ENCODE results near the gene CACNA1G.

The CACNA1G gene

GRCh38 chr17:50649042-50649908 lies 88.8 kb downstream of the CACNA1G start:
- no peak for TF ChIP-seq CTCF (IDR thresholded peaks at IDR 0.05; ENCODE audit: control insufficient read depth, insufficient read depth, low read depth, low read length, missing control alignments)
- DNase-seq (ENCODE audit: low read depth) = no peak
- no peak overlapping the region for H3K4me3 ChIP-seq (ENCODE audit: control insufficient read depth, low read depth, low read length)

GRCh38 chr17:50651661-50652060 lies 91.1 kb downstream of the CACNA1G start:
- no peak for TF ChIP-seq CTCF (IDR thresholded peaks at IDR 0.05; ENCODE audit: control insufficient read depth, insufficient read depth, low read depth, low read length, missing control alignments)
- DNase-seq (ENCODE audit: low read depth) = no peak
- no peak overlapping the region for H3K4me3 ChIP-seq (ENCODE audit: control insufficient read depth, low read depth, low read length)

GRCh38 chr17:50653738-50654137 lies 93.2 kb downstream of the CACNA1G start:
- H3K4me3 ChIP-seq (ENCODE audit: control insufficient read depth, low read depth, low read length) = no peak overlapping the region
- DNase-seq (ENCODE audit: low read depth) = no peak
- no peak for TF ChIP-seq CTCF (IDR thresholded peaks at IDR 0.05; ENCODE audit: control insufficient read depth, insufficient read depth, low read depth, low read length, missing control alignments)

GRCh38 chr17:50656509-50656908 lies 96.0 kb downstream of the CACNA1G start:
- no peak for DNase-seq (ENCODE audit: low read depth)
- H3K4me3 ChIP-seq (ENCODE audit: control insufficient read depth, low read depth, low read length) = no peak overlapping the region
- no peak for TF ChIP-seq CTCF (IDR thresholded peaks at IDR 0.05; ENCODE audit: control insufficient read depth, insufficient read depth, low read depth, low read length, missing control alignments)

GRCh38 chr17:50657054-50657453 lies 96.5 kb downstream of the CACNA1G start:
- no peak for TF ChIP-seq CTCF (IDR thresholded peaks at IDR 0.05; ENCODE audit: control insufficient read depth, insufficient read depth, low read depth, low read length, missing control alignments)
- DNase-seq (ENCODE audit: low read depth) = no peak
- H3K4me3 ChIP-seq (ENCODE audit: control insufficient read depth, low read depth, low read length) = no peak overlapping the region

GRCh38 chr17:50657627-50658026 lies 97.1 kb downstream of the CACNA1G start:
- no peak for DNase-seq (ENCODE audit: low read depth)
- no peak overlapping the region for H3K4me3 ChIP-seq (ENCODE audit: control insufficient read depth, low read depth, low read length)
- no peak for TF ChIP-seq CTCF (IDR thresholded peaks at IDR 0.05; ENCODE audit: control insufficient read depth, insufficient read depth, low read depth, low read length, missing control alignments)
